ENCODE measurements around the gene PSRC1.

GRCh38 chr1:109253803-109254620 is 28.9 kb downstream of the PSRC1 start:
- TF ChIP-seq EP300 (IDR thresholded peaks at IDR 0.05) = no peak
- no peak for TF ChIP-seq CTCF (IDR thresholded peaks at IDR 0.05)
- TF ChIP-seq POLR2A (IDR thresholded peaks at IDR 0.05) = no peak
- no peak for TF ChIP-seq POLR2AphosphoS5 (IDR thresholded peaks at IDR 0.05)
